Tibial artery (tissue), 4 donors: Measurements from ENCODE around the gene SHE.

Source experiments
- DNase-seq, 2 donors: peaks; one replicate each; pipeline ENCODE4 v3.0.0-alpha.2; 2019
- H3K27ac ChIP-seq, 2 donors: fragments of 200-600 bp; sonication (generic) in 1 of 2; 1 replicate in 1 of 2; 2 replicates in 1 of 2; pipeline ENCODE4 v1.5.1; 2018 to 2019; ENCODE audit warnings: mild to moderate bottlenecking in 1 of 2
- H3K27me3 ChIP-seq, 2 donors: fragments of 200-600 bp; sonication (generic) in 1 of 2; one replicate each; pipeline versions ENCODE4 v1.5.1 to v1.6.0; 2016 to 2019
- H3K36me3 ChIP-seq, 3 donors: fragments of 200-600 bp; sonication (generic) in 2 of 3; one replicate each; pipeline ENCODE4 v1.5.1; 2016 to 2019; ENCODE audit warnings: mild to moderate bottlenecking in 2 of 3
- H3K4me1 ChIP-seq, 4 donors: fragments of 200-600 bp; sonication (generic) in 2 of 4; 1 replicate in 3 of 4; 2 replicates in 1 of 4; pipeline ENCODE4 v1.5.1; 2016 to 2019
- H3K4me3 ChIP-seq, 2 donors: fragments of 200-600 bp; sonication (generic) in 1 of 2; 1 replicate in 1 of 2; 2 replicates in 1 of 2; pipeline ENCODE4 v1.5.1; 2018 to 2019; ENCODE audit warnings: mild to moderate bottlenecking in 2 of 2
- H3K9me3 ChIP-seq, 3 donors: fragments of 200-600 bp; sonication (generic) in 1 of 3; one replicate each; pipeline ENCODE4 v1.5.1; 2016 to 2019
- CTCF ChIP-seq, 2 experiments: fragments of 200-600 bp in 1 of 2; fragments of 450-650 bp in 1 of 2; IDR thresholded peaks; one replicate each; pipeline ENCODE4 v1.5.1; 2017 to 2019; ENCODE audit warnings: antibody characterized with exemption in 2 of 2, mild to moderate bottlenecking in 1 of 2, moderate library complexity in 1 of 2
- intact Hi-C: fragments of 100-400 bp; cut with DNase I; formaldehyde crosslinking; loops from one replicate; pipeline ENCODE4 v1.15.0; 2023; ENCODE audit warnings: low total_unique reads

SHE gene

GRCh38 chr1:154435599-154436200 lies 66.5 kb downstream of the SHE start:
- H3K27ac ChIP-seq: peak overlapping the region; percentile 89 to 95
- intact Hi-C loops: loop anchor here (1.0 kb wide), 1 partner anchor 30 kb away; the partner anchor contains the start of gene IL6R
- peaks cover 0 to 61% (median 29%) of the 10 kb centered on the region in 3 donors for H3K36me3 ChIP-seq
- DNase-seq: no peak
- peak overlapping the region in 1 of 2 donors; percentile 36 for H3K4me3 ChIP-seq
- no peaks in the 10 kb centered on the region for H3K27me3 ChIP-seq
- no peak for TF ChIP-seq CTCF (IDR thresholded peaks at IDR 0.05)
- H3K9me3 ChIP-seq: no peaks in the 10 kb centered on the region
- H3K4me1 ChIP-seq: peaks cover 0 to 76% (median 28%) of the 10 kb centered on the region in 4 donors

GRCh38 chr1:154434346-154435085 lies 67.7 kb downstream of the SHE start:
- Histone ChIP-seq H3K9me3 (no peaks in the 10 kb centered on the region), H3K27ac (peak overlapping the region; percentile 89 to 95), H3K36me3 (peaks cover 0 to 60% (median 29%) of the 10 kb centered on the region in 3 donors), H3K4me3 (peak overlapping the region; percentile 32 to 36), H3K4me1 (peaks cover 0 to 74% (median 32%) of the 10 kb centered on the region in 4 donors), H3K27me3 (no peaks in the 10 kb centered on the region)
- DNase-seq: peak; percentile 93 to 98
- intact Hi-C loops: loop anchor here (1.0 kb wide), 1 partner anchor 29 kb away; the partner anchor contains the start of gene IL6R
- no peak for TF ChIP-seq CTCF (IDR thresholded peaks at IDR 0.05)

- Histone ChIP-seq H3K27ac (peak overlapping the region; percentile 89 to 95), H3K27me3 (no peaks in the 10 kb centered on the region), H3K36me3 (peaks cover 0 to 58% (median 32%) of the 10 kb centered on the region in 3 donors), H3K4me1 (peaks cover 0 to 76% (median 41%) of the 10 kb centered on the region in 4 donors), H3K9me3 (no peaks in the 10 kb centered on the region), H3K4me3 (no peak overlapping the region)
- DNase-seq: peak in 1 of 2 donors; percentile 60
- TF ChIP-seq CTCF (IDR thresholded peaks at IDR 0.05): no peak
- intact Hi-C loops: no loop called here
Measured at GRCh38 chr1:154433161-154433764, 68.9 kb downstream of the SHE start.

GRCh38 chr1:154431586-154432373 lies 70.4 kb downstream of the SHE start:
- no peaks in the 10 kb centered on the region for H3K9me3 ChIP-seq
- H3K4me3 ChIP-seq: no peak overlapping the region
- H3K27me3 ChIP-seq: no peaks in the 10 kb centered on the region
- no peak overlapping the region for H3K27ac ChIP-seq
- DNase-seq: no peak
- intact Hi-C loops: no loop called here
- H3K36me3 ChIP-seq: peaks cover 0 to 44% (median 23%) of the 10 kb centered on the region in 3 donors
- peaks cover 0 to 79% (median 54%) of the 10 kb centered on the region in 4 donors for H3K4me1 ChIP-seq
- TF ChIP-seq CTCF (IDR thresholded peaks at IDR 0.05): no peak

- Histone ChIP-seq H3K4me3 (no peak overlapping the region), H3K36me3 (peaks cover 0 to 35% (median 15%) of the 10 kb centered on the region in 3 donors), H3K27ac (no peak overlapping the region), H3K27me3 (no peaks in the 10 kb centered on the region), H3K9me3 (no peaks in the 10 kb centered on the region), H3K4me1 (peaks cover 0 to 70% (median 49%) of the 10 kb centered on the region in 4 donors)
- intact Hi-C loops: no loop called here
- no peak for TF ChIP-seq CTCF (IDR thresholded peaks at IDR 0.05)
- DNase-seq: no peak
Measured at GRCh38 chr1:154430903-154431302, 71.3 kb downstream of the SHE start.
